HEK293 (cell line): Measurements from ENCODE around the gene DHCR7.

Source experiments
- CTCF ChIA-PET: fragments of 350-600 bp; formaldehyde crosslinking; extraction: SDS; loops from one replicate; lab custom pipeline; 2021; ENCODE audit warnings: antibody characterized with exemption; lab: Yijun Ruan, JAX
- POLR2A ChIA-PET: fragments of 300-600 bp; formaldehyde crosslinking; extraction: SDS; loops from one replicate; lab custom pipeline; 2020; ENCODE audit warnings: antibody characterized with exemption, inconsistent platforms; lab: Yijun Ruan, JAX
- H3K27ac ChIP-seq: fragments of 200-500 bp; sonication (Bioruptor generic); 2 replicates; pipeline ENCODE4 v1.5.1; 2014; ENCODE audit warnings: low read depth, low read length, control low read depth, inconsistent platforms; ENCODE audit errors: extremely low read depth
- H3K36me3 ChIP-seq, 2 experiments: fragments of 200-500 bp in 1 of 2; sonication (Bioruptor generic) in 1 of 2; 1 replicate in 1 of 2; 2 replicates in 1 of 2; pipeline ENCODE4 v1.5.1; 2014 to 2017; ENCODE audit warnings: inconsistent platforms in 2 of 2, low read length in 2 of 2; ENCODE audit not compliant: control insufficient read depth in 2 of 2, insufficient read depth in 1 of 2
- H3K4me1 ChIP-seq: fragments of 200-500 bp; sonication (Bioruptor generic); 2 replicates; pipeline ENCODE4 v1.5.1; 2014; ENCODE audit warnings: mild to moderate bottlenecking, low read length, inconsistent platforms; ENCODE audit not compliant: control insufficient read depth, insufficient read depth
- H3K4me3 ChIP-seq: 2 replicates; pipeline ENCODE4 v1.5.1; 2011; ENCODE audit warnings: low read depth, mild to moderate bottlenecking, control low read depth, low read length, moderate library complexity
- H3K9me3 ChIP-seq: fragments of 200-500 bp; sonication (Bioruptor generic); 2 replicates; pipeline ENCODE4 v1.5.1; 2014; ENCODE audit warnings: low read depth, low read length, inconsistent platforms; ENCODE audit not compliant: control insufficient read depth, insufficient read depth
- EGR2 ChIP-seq: fragments of 450-650 bp; formaldehyde crosslinking; IDR thresholded peaks from 2 replicates; pipeline ENCODE4 v1.5.1; 2016; ENCODE audit warnings: low read depth, missing biosample characterization, missing genetic modification characterization
- FEZF1 ChIP-seq: fragments of 450-650 bp; formaldehyde crosslinking; IDR thresholded peaks from 2 replicates; pipeline ENCODE4 v1.5.1; 2016; ENCODE audit warnings: missing biosample characterization, missing genetic modification characterization
- PRDM10 ChIP-seq: fragments of 450-650 bp; formaldehyde crosslinking; IDR thresholded peaks from 2 replicates; pipeline ENCODE4 v1.5.1; 2016; ENCODE audit warnings: missing biosample characterization, missing genetic modification characterization
- REST ChIP-seq: fragments of 450-650 bp; formaldehyde crosslinking; IDR thresholded peaks from 2 replicates; pipeline ENCODE4 v1.5.1; 2016; ENCODE audit warnings: missing biosample characterization, missing genetic modification characterization
- ZFHX2 ChIP-seq: fragments of 450-650 bp; formaldehyde crosslinking; conservative IDR thresholded peaks from 2 replicates; pipeline ENCODE4 v1.5.1; 2016; ENCODE audit warnings: missing biosample characterization, missing genetic modification characterization
- ZNF529 ChIP-seq: fragments of 450-650 bp; formaldehyde crosslinking; IDR thresholded peaks from 2 replicates; pipeline ENCODE4 v1.5.1; 2017; ENCODE audit warnings: missing genetic modification characterization, missing biosample characterization; ENCODE audit not compliant: insufficient replicate concordance
- ZNF548 ChIP-seq: fragments of 450-650 bp; formaldehyde crosslinking; IDR thresholded peaks from 2 replicates; pipeline ENCODE4 v1.5.1; 2016; ENCODE audit warnings: missing biosample characterization, missing genetic modification characterization
- ZNF558 ChIP-seq: fragments of 450-650 bp; formaldehyde crosslinking; IDR thresholded peaks from 2 replicates; pipeline ENCODE4 v1.5.1; 2016; ENCODE audit warnings: missing biosample characterization, missing genetic modification characterization
- ZNF747 ChIP-seq: fragments of 450-650 bp; formaldehyde crosslinking; IDR thresholded peaks from 2 replicates; pipeline ENCODE4 v1.5.1; 2016; ENCODE audit warnings: missing biosample characterization, missing genetic modification characterization
- ZNF76 ChIP-seq: fragments of 450-650 bp; formaldehyde crosslinking; IDR thresholded peaks from 2 replicates; pipeline ENCODE4; 2016; ENCODE audit warnings: low read depth, missing biosample characterization, missing genetic modification characterization, borderline replicate concordance
- ZSCAN23 ChIP-seq: fragments of 450-650 bp; formaldehyde crosslinking; IDR thresholded peaks from 2 replicates; pipeline ENCODE4 v1.5.1; 2016; ENCODE audit warnings: missing biosample characterization, missing genetic modification characterization
- TF ChIP-seq, protein P1 (sequence below): fragments of 450-650 bp; formaldehyde crosslinking; IDR thresholded peaks from 2 replicates; pipeline ENCODE4 v1.5.1; 2016; ENCODE audit warnings: missing biosample characterization, missing genetic modification characterization
- TF ChIP-seq, protein P2 (sequence below): fragments of 450-650 bp; formaldehyde crosslinking; IDR thresholded peaks from 2 replicates; pipeline ENCODE4 v1.5.1; 2016; ENCODE audit warnings: missing biosample characterization, missing genetic modification characterization

The DHCR7 gene

GRCh38 chr11:71440021-71440755 is 8.0 kb downstream of the DHCR7 start:
- no peaks in the 10 kb centered on the region for H3K4me1 ChIP-seq
- peaks cover 4 to 89% of the 10 kb centered on the region in 2 experiments; a peak in 2 of 3 replicates for H3K36me3 ChIP-seq
- H3K9me3 ChIP-seq, result no peaks in the 10 kb centered on the region
- ChIA-PET CTCF (interaction anchor here (0.8 kb wide), 1 partner anchor 140 kb away, joined by 6 read pairs; no protein-coding TSS in a partner anchor), POLR2A (no interaction called here)
- no peak overlapping the region for H3K4me3 ChIP-seq
- H3K27ac ChIP-seq, result no peak overlapping the region
- TF ChIP-seq ZNF529 (tag by site-specific recombination) (no peak), ZNF76 (tag by site-specific recombination) (no peak), EGR2 (tag by site-specific recombination) (peak; percentile 99), ZNF548 (tag by site-specific recombination) (no peak), ZFHX2 (tag by site-specific recombination) (peak; percentile 97)

DNA sequence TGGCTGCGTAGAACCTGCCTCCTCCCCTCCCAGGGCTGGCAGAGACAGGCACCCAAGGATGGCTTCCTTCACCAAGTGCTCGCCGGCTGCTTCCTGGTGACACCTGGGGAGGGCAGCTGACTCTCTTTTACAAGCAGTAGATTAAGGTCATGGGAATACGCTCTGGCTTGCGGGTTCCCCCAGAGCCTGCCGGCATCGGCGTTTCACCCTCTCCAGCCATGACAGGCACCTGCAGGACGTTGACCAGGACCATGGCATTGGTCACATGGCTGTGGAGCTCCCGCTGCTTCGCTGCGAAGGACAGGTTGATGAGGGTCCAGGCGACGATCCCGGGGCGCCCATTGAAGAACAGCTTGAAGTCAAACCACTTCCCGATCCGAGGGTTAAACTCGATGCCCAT is 9.5 kb downstream of the DHCR7 start:
- no peaks in the 10 kb centered on the region for H3K9me3 ChIP-seq
- H3K4me1 ChIP-seq, result no peaks in the 10 kb centered on the region
- TF ChIP-seq ZSCAN23 (tag by site-specific recombination), result no peak
- no peak for TF ChIP-seq ZNF558 (tag by site-specific recombination)
- TF ChIP-seq FEZF1 (tag by site-specific recombination), result no peak
- no peak for TF ChIP-seq ZNF747 (tag by site-specific recombination)
- TF ChIP-seq, protein P1, sequence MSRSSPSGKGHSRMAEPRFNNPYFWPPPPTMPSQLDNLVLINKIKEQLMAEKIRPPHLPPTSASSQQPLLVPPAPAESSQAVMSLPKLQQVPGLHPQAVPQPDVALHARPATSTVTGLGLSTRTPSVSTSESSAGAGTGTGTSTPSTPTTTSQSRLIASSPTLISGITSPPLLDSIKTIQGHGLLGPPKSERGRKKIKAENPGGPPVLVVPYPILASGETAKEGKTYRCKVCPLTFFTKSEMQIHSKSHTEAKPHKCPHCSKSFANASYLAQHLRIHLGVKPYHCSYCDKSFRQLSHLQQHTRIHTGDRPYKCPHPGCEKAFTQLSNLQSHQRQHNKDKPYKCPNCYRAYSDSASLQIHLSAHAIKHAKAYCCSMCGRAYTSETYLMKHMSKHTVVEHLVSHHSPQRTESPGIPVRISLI (tag by site-specific recombination), result no peak
- TF ChIP-seq, all 188 proteins: peak for 0
- Histone ChIP-seq H3K27ac (no peak overlapping the region), H3K4me3 (no peak overlapping the region), H3K36me3 (peaks cover 4 to 80% of the 10 kb centered on the region in 2 experiments; a peak in 2 of 3 replicates)
- ChIA-PET CTCF (no interaction called here), POLR2A (interaction anchor here (1.3 kb wide), 1 partner anchor 14 kb away, joined by 3 read pairs; no protein-coding TSS in a partner anchor)

DNA sequence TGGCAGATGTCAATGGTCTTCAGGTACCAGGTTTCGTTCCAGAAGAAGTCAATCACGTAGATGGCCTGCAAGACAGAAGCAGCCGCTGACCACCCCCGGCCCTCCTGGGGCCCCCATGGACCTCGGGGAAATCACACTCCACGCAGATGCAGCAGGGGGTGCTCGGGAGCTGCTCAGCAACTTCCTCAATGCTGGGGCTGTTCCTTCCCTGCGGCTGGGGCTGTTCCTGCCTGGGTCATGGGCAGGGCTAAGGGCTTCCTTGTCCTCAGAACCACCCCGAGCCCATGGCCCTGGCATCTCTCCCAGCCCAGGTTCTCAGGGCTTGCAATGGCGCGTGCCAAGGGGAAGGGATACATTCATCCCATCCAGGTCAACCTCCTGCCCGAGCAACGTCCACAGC is 10.3 kb downstream of the DHCR7 start:
- ChIA-PET POLR2A (interaction anchor here (1.3 kb wide), 1 partner anchor 15 kb away, joined by 3 read pairs; no protein-coding TSS in a partner anchor), CTCF (no interaction called here)

More for the DNA sequence above, 10.3 kb downstream of the DHCR7 start:
- TF ChIP-seq, protein P2, sequence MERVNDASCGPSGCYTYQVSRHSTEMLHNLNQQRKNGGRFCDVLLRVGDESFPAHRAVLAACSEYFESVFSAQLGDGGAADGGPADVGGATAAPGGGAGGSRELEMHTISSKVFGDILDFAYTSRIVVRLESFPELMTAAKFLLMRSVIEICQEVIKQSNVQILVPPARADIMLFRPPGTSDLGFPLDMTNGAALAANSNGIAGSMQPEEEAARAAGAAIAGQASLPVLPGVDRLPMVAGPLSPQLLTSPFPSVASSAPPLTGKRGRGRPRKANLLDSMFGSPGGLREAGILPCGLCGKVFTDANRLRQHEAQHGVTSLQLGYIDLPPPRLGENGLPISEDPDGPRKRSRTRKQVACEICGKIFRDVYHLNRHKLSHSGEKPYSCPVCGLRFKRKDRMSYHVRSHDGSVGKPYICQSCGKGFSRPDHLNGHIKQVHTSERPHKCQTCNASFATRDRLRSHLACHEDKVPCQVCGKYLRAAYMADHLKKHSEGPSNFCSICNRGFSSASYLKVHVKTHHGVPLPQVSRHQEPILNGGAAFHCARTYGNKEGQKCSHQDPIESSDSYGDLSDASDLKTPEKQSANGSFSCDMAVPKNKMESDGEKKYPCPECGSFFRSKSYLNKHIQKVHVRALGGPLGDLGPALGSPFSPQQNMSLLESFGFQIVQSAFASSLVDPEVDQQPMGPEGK (tag by site-specific recombination), result no peak
- TF ChIP-seq PRDM10 (no peak), ZNF548 (tag by site-specific recombination) (no peak), REST (no peak)
- Histone ChIP-seq H3K27ac (no peak overlapping the region), H3K36me3 (peaks cover 4 to 72% of the 10 kb centered on the region in 2 experiments; a peak in 2 of 3 replicates), H3K4me3 (no peak overlapping the region), H3K9me3 (no peaks in the 10 kb centered on the region), H3K4me1 (no peaks in the 10 kb centered on the region)
